Hepatocyte (in vitro differentiated cells): ENCODE data around the gene DNAJC25. TPM values are rescaled to one million over a fixed set of nuclear protein-coding genes. Genes with fewer than 3 reads are reported as not detected.

Source experiments
- DNase-seq: peaks from one replicate; pipeline ENCODE4 v3.0.0-alpha.2; 2016; ENCODE audit warnings: low spot score
- H2AFZ ChIP-seq: fragments of 200-600 bp; sonication (generic); 2 replicates; pipeline ENCODE4 v1.6.0; 2016; ENCODE audit warnings: antibody characterized with exemption, mild to moderate bottlenecking
- H3K27ac ChIP-seq: fragments of 200-600 bp; sonication (generic); 2 replicates; pipeline ENCODE4 v1.5.1; 2016; ENCODE audit warnings: mild to moderate bottlenecking
- H3K27me3 ChIP-seq: fragments of 200-600 bp; sonication (generic); 2 replicates; pipeline ENCODE4 v1.6.1; 2016
- H3K36me3 ChIP-seq: fragments of 200-600 bp; sonication (generic); replicated peaks from 2 replicates; pipeline ENCODE4 v1.5.1; 2016; ENCODE audit warnings: low read depth; ENCODE audit not compliant: insufficient read depth
- H3K4me1 ChIP-seq: fragments of 200-600 bp; sonication (generic); 2 replicates; pipeline ENCODE4 v1.5.1; 2016; ENCODE audit warnings: mild to moderate bottlenecking, moderate library complexity; ENCODE audit not compliant: insufficient read depth
- H3K4me2 ChIP-seq: fragments of 200-600 bp; sonication (generic); 2 replicates; pipeline ENCODE4 v1.6.0; 2016
- H3K4me3 ChIP-seq: fragments of 200-600 bp; sonication (generic); 2 replicates; pipeline ENCODE4 v1.5.1; 2016; ENCODE audit warnings: mild to moderate bottlenecking
- H3K79me2 ChIP-seq: fragments of 200-600 bp; sonication (generic); 2 replicates; pipeline ENCODE4 v1.6.0; 2017; ENCODE audit warnings: mild to moderate bottlenecking
- H3K9me2 ChIP-seq: fragments of 200-600 bp; sonication (generic); replicated peaks from 2 replicates; pipeline ENCODE4 v1.6.0; 2017; ENCODE audit warnings: mild to moderate bottlenecking; ENCODE audit not compliant: insufficient read depth
- H3K9me3 ChIP-seq: fragments of 200-600 bp; sonication (generic); 2 replicates; pipeline ENCODE4 v1.5.1; 2016; ENCODE audit warnings: low read depth, mild to moderate bottlenecking
- H4K20me1 ChIP-seq: fragments of 200-600 bp; sonication (generic); 2 replicates; pipeline ENCODE4 v1.6.0; 2016; ENCODE audit warnings: mild to moderate bottlenecking; ENCODE audit not compliant: insufficient read depth, poor library complexity, severe bottlenecking
- CTCF ChIP-seq: fragments of 200-600 bp; sonication (generic); IDR thresholded peaks from 2 replicates; pipeline ENCODE4 v1.5.1; 2016; ENCODE audit warnings: antibody characterized with exemption, mild to moderate bottlenecking; ENCODE audit not compliant: poor library complexity
- EZH2 ChIP-seq: fragments of 200-600 bp; sonication (generic); IDR thresholded peaks from 2 replicates; pipeline ENCODE4 v1.6.1; 2016; ENCODE audit warnings: antibody characterized with exemption, mild to moderate bottlenecking, borderline replicate concordance
- EZH2phosphoT487 ChIP-seq: fragments of 200-600 bp; sonication (generic); IDR thresholded peaks from one replicate; pipeline ENCODE4 v1.6.1; 2018; ENCODE audit warnings: antibody characterized with exemption, mild to moderate bottlenecking, low read depth, moderate library complexity; ENCODE audit not compliant: unreplicated experiment, severe bottlenecking
- WGBS: methylation state at CpG from one replicate; pipeline ENCODE4 v1.1.6; 2016; ENCODE audit warnings: low lambda C conversion rate; ENCODE audit errors: missing lambda C conversion rate; 5-methylcytosine and 5-hydroxymethylcytosine counted together
- polyA plus RNA-seq: library from polyadenylated mRNA; unstranded; fragments of >200 nt; fragmentation: Nextera tagmentation; extraction: Ambion mirVana; gene quantifications from 2 replicates; pipeline ENCODE4 v1.2.1, GENCODE V29; 2016
- total RNA-seq: library from RNA; depleted of rRNA; stranded (reverse); fragments of >200 nt; gene quantifications from 2 replicates; pipeline ENCODE4 v1.2.3, GENCODE V29; 2014

DNAJC25 gene
- total and polyA plus RNA-seq, 2 experiments from 2014 or later, result 16.1 to 19.8 TPM

GRCh38 chr9:111632060-111632459, 926 bp downstream of the DNAJC25 start:
- H4K20me1 ChIP-seq, result peaks cover 23% of the 10 kb centered on the region
- peak overlapping the region; percentile 69 for H3K4me3 ChIP-seq
- no peaks in the 10 kb centered on the region for H3K9me3 ChIP-seq
- peak overlapping the region; percentile 96 for H3K4me2 ChIP-seq
- peaks cover 56% of the 10 kb centered on the region for H3K79me2 ChIP-seq
- no peaks in the 10 kb centered on the region for H3K36me3 ChIP-seq
- H3K27me3 ChIP-seq, result no peaks in the 10 kb centered on the region
- H3K4me1 ChIP-seq, result peaks cover 44% of the 10 kb centered on the region
- no peak for DNase-seq
- H3K27ac ChIP-seq, result peak overlapping the region; percentile 89
- H2AFZ ChIP-seq, result peak overlapping the region; percentile 42
- no peaks in the 10 kb centered on the region for H3K9me2 ChIP-seq
- 32% methylated on average over 5 of the region's 5 CpGs for WGBS
- TF ChIP-seq CTCF (no peak), EZH2 (no peak), EZH2phosphoT487 (no peak)

- Histone ChIP-seq H3K9me2 (no peaks in the 10 kb centered on the region), H3K4me1 (peaks cover 50% of the 10 kb centered on the region), H2AFZ (no peak overlapping the region), H3K4me2 (peak overlapping the region; percentile 96), H3K27me3 (no peaks in the 10 kb centered on the region), H3K27ac (no peak overlapping the region), H3K9me3 (no peaks in the 10 kb centered on the region), H3K36me3 (no peaks in the 10 kb centered on the region), H4K20me1 (peaks cover 25% of the 10 kb centered on the region), H3K4me3 (no peak overlapping the region), H3K79me2 (peaks cover 63% of the 10 kb centered on the region)
- TF ChIP-seq EZH2 (no peak), CTCF (no peak), EZH2phosphoT487 (no peak)
- DNase-seq, result no peak
- 62% methylated on average over 7 of the region's 7 CpGs for WGBS
Observed at GRCh38 chr9:111632695-111633388, 1.7 kb downstream of the DNAJC25 start.

GRCh38 chr9:111633389-111633736, 2.2 kb downstream of the DNAJC25 start:
- H3K79me2 ChIP-seq, result peaks cover 69% of the 10 kb centered on the region
- H3K27me3 ChIP-seq, result no peaks in the 10 kb centered on the region
- no peaks in the 10 kb centered on the region for H3K36me3 ChIP-seq
- TF ChIP-seq CTCF (no peak), EZH2phosphoT487 (no peak), EZH2 (no peak)
- H3K9me3 ChIP-seq, result no peaks in the 10 kb centered on the region
- peaks cover 27% of the 10 kb centered on the region for H4K20me1 ChIP-seq
- no peaks in the 10 kb centered on the region for H3K9me2 ChIP-seq
- no peak overlapping the region for H3K27ac ChIP-seq
- DNase-seq, result no peak
- H3K4me1 ChIP-seq, result peaks cover 50% of the 10 kb centered on the region
- peak overlapping the region; percentile 96 for H3K4me2 ChIP-seq
- no peak overlapping the region for H2AFZ ChIP-seq
- H3K4me3 ChIP-seq, result no peak overlapping the region
- 57% methylated on average over 1 of the region's 1 CpG for WGBS
